Camera-type eye (tissue), 1 donor: ENCODE measurements around the gene TUBA1A. TPM values are rescaled to one million over a fixed set of nuclear protein-coding genes. Genes with fewer than 3 reads are reported as not detected.

Experiments used
- total RNA-seq: library from RNA; depleted of rRNA; stranded (reverse); fragments of >200 nt; gene quantifications from one replicate; pipeline ENCODE4 v1.2.3, GENCODE V29; 2014

TUBA1A gene
- 1,127 TPM for total RNA-seq

GRCh38 chr12:49188916-49189367, at the start of gene TUBA1A:
Gene TUBA1A (minus strand): TSS chr12:49189080. CDS start chr12:49188979, 101 bp downstream.

Other genes with a start within 250 kb of the TUBA1A start
- 50.5 TPM for gene ARF3, start 231.6 kb downstream of the TUBA1A start, total RNA-seq
- gene WNT10B, start 217.3 kb downstream of the TUBA1A start, total RNA-seq, result 2.0 TPM
- gene WNT1, start 210.8 kb downstream of the TUBA1A start, total RNA-seq, result not detected
- 1.0 TPM for gene DDN, start 189.7 kb downstream of the TUBA1A start, total RNA-seq
- 35.6 TPM for gene PRKAG1, start 170.3 kb downstream of the TUBA1A start, total RNA-seq
- gene KMT2D, start 128.3 kb downstream of the TUBA1A start, total RNA-seq, result 81.4 TPM
- 0.77 TPM for gene RHEBL1, start 119.1 kb downstream of the TUBA1A start, total RNA-seq
- 1.4 TPM for gene DHH, start 94.3 kb downstream of the TUBA1A start, total RNA-seq
- 77.6 TPM for gene LMBR1L, start 78.2 kb downstream of the TUBA1A start, total RNA-seq
- 786 TPM for gene TUBA1B, start 57.7 kb downstream of the TUBA1A start, total RNA-seq
- 76.0 TPM for gene TUBA1C, start 76.0 kb upstream of the TUBA1A start, total RNA-seq
- 18.9 TPM for gene PRPH, start 106.1 kb upstream of the TUBA1A start, total RNA-seq
- 6.2 TPM for gene TROAP, start 134.2 kb upstream of the TUBA1A start, total RNA-seq
- 0.55 TPM for gene C1QL4, start 148.1 kb upstream of the TUBA1A start, total RNA-seq
- 1.4 TPM for gene DNAJC22, start 157.8 kb upstream of the TUBA1A start, total RNA-seq
- gene SPATS2, start 178.4 kb upstream of the TUBA1A start, total RNA-seq, result 44.1 TPM